Spinal cord (tissue), 10 donors: Measurements from ENCODE around the gene CEACAM4. TPM values are rescaled to one million over a fixed set of nuclear protein-coding genes. Genes with fewer than 3 reads are reported as not detected.
A peak's percentile ranks its signal among the peaks of the same experiment; 100 is the strongest.
"Not testable (repeated sequence)": the region's sequence is repeated elsewhere in the genome, so short reads cannot be mapped to it uniquely, and the experiment has no call there.

Experiments used
- DNase-seq, 6 donors: peaks; one replicate each; pipeline versions ENCODE4 v3.0.0 to v3.0.0-alpha.2; 2013 to 2015; ENCODE audit warnings: low spot score in 6 of 6, low read depth in 4 of 6
- H3K27ac ChIP-seq: one replicate; pipeline ENCODE4 v1.5.1; 2013; ENCODE audit warnings: low read depth, low read length, control low read depth
- H3K27me3 ChIP-seq: one replicate; pipeline ENCODE4 v1.6.1; 2013; ENCODE audit warnings: low read length; ENCODE audit not compliant: control insufficient read depth, insufficient read depth
- H3K36me3 ChIP-seq: one replicate; pipeline ENCODE4 v1.6.1; 2013; ENCODE audit warnings: low read length; ENCODE audit not compliant: control insufficient read depth, insufficient read depth
- H3K4me1 ChIP-seq: one replicate; pipeline ENCODE4 v1.6.1; 2013; ENCODE audit warnings: low read length; ENCODE audit not compliant: control insufficient read depth, insufficient read depth
- H3K4me3 ChIP-seq: one replicate; pipeline ENCODE4 v1.5.1; 2013; ENCODE audit warnings: low read depth, low read length, control low read depth
- H3K9me3 ChIP-seq: one replicate; pipeline ENCODE4 v1.6.1; 2013; ENCODE audit warnings: low read length; ENCODE audit not compliant: control insufficient read depth, insufficient read depth
- WGBS: methylation state at CpG from one replicate; pipeline ENCODE4 v1.1.5; 2013; ENCODE audit warnings: missing lambda C conversion rate; ENCODE audit not compliant: insufficient coverage; 5-methylcytosine and 5-hydroxymethylcytosine counted together
- polyA plus RNA-seq, 2 donors: library from polyadenylated mRNA; unstranded; fragments of 120-200 nt; gene quantifications; one replicate each; pipeline ENCODE4 v1.2.1, GENCODE V29; 2013; ENCODE audit not compliant: insufficient read length in 2 of 2
- total RNA-seq, 2 donors: library from RNA; depleted of rRNA in 1 of 2; stranded (reverse); fragments of 120-200 nt in 1 of 2; fragments of >200 nt in 1 of 2; gene quantifications; one replicate each; pipeline versions ENCODE4 v1.2.3 to v1.2.4, GENCODE V29; 2013 to 2014
- donor health status: healthy.

The CEACAM4 gene
- total and polyA plus RNA-seq, 4 donors: 0.17 to 1.1 TPM; not detected in 2

DNA sequence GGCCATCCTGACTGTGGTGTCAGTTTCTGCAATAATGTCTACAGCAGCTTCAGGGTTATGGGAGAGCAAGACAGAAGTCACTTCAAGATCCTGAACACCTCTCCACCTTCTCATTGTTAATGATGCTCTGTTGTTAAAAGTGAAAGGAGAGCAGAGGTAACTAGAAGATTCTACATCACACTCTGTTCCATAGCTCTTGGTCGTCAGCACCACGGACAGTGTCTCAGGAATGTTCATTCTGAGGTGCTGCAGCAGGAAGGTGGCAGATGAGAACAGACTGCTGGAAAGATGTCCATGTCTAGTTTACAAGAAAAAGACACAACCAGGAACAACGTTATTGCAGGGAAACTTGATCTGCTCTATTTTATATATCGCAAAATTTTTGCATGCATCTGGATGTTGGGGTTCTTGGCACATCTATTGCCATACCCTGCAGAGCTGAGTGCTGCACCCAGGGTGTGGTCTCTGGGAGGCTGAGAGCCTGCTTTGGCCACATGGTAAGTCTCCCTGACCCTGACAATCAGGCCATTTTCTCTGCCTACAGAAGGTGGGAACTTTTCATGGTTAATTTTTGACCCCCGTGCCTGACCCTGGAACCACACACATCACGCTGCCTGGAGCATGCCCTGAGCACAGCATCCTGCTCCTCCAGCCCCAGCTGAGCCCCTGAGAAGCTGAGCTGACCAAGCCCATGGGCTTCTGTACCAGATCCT is 38.2 kb downstream of the CEACAM4 start:
- 34% methylated on average over 3 of the region's 6 CpGs for WGBS
- peak in 1 of 6 donors; percentile 16 for DNase-seq

DNA sequence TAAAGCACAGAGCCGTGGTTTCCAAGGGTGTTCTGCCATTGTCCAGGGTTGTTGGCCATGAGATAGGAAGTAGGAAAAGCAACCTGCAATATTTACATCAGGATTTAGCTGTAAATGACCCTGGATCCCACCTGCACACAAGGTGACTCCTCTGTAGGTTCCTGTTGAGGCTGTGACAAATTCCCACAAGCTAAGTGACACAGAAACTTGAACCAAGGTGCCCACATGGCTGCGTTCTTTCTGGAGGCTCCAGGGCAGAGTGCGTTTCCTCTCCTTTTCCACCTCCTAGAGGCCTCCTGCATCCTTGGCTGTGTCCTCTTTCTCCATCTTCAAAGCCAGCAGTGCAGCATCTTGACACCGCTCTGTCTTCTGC is 39.0 kb downstream of the CEACAM4 start:
- DNase-seq: no peak
- H3K27ac ChIP-seq: no peak overlapping the region
- WGBS: 73% methylated on average over 2 of the region's 4 CpGs
- no peaks in the 10 kb centered on the region for H3K9me3 ChIP-seq
- H3K4me1 ChIP-seq: no peaks in the 10 kb centered on the region
- no peak overlapping the region for H3K4me3 ChIP-seq
- peaks cover 5% of the 10 kb centered on the region for H3K27me3 ChIP-seq
- peaks cover 10% of the 10 kb centered on the region for H3K36me3 ChIP-seq

More for the DNA sequence above, 38.2 kb downstream of the CEACAM4 start:
- Histone ChIP-seq H3K27ac (no peak overlapping the region), H3K36me3 (peaks cover 10% of the 10 kb centered on the region), H3K4me1 (no peaks in the 10 kb centered on the region), H3K9me3 (no peaks in the 10 kb centered on the region), H3K27me3 (peaks cover 5% of the 10 kb centered on the region), H3K4me3 (no peak overlapping the region)

DNA sequence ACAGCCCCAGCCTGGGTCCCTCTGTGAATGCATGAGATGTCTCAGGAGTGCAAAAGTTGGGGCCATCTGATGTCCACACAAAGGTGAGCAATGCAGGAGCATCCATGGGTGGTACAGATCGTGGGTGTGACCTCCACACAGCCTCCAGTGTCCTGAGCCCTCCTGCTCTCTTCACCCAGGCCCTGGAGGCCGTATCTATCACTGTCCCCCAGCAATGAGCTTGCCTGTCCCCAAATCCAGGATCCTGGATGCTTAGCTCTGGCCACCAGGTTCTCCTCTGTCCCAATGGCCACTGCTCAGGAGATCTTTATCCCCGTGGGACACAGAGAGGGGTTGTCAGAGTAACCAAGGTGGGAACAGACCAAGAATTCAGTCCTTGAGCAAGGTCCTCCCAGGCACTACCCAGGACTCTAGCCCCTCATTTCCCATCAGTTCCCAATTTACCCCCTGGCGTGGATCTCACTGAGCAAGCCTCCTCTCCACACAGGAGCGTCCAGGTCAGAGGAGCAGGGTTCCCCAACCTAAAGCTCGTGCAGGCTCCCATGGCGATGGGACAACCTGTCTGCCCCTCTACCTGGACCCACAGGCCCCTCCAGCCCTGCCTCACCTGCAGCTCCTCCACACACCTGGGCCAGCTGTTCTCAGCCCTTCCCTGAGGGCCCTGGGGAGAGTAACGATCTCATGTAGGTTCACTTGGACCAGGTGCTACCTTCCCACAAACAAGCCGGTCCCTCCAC is 39.6 kb downstream of the CEACAM4 start:
- Histone ChIP-seq H3K27me3 (peaks cover 5% of the 10 kb centered on the region), H3K4me1 (no peaks in the 10 kb centered on the region)

DNA sequence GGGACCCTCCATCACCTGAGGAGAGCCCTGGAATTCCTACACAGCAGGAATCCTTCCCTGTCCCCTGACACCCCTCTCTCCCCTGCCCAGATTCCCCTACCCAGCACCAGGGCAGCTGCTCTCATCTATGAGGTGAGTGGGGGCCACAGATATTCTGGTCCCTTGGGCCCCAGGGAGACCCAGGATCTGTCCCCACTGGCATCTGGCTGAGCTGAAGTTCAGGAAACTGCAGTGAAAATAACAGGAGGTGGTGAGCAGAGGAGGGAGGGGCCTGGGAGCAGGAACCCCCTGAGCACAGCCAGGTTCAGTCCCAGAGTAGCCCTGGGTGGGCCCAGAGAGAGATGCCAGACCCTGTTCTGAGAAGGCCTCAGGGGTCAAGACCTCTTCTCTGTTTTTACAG is 40.8 kb downstream of the CEACAM4 start:
- Histone ChIP-seq H3K27me3 (peaks cover 5% of the 10 kb centered on the region), H3K4me3 (no peak overlapping the region), H3K4me1 (no peaks in the 10 kb centered on the region), H3K9me3 (peaks cover 4% of the 10 kb centered on the region), H3K27ac (no peak overlapping the region), H3K36me3 (peaks cover 12% of the 10 kb centered on the region)
- DNase-seq: no peak

More for the DNA sequence above, 39.6 kb downstream of the CEACAM4 start:
- DNase-seq: no peak
- WGBS: 53% methylated on average over 7 of the region's 9 CpGs
- peaks cover 12% of the 10 kb centered on the region for H3K36me3 ChIP-seq
- no peak overlapping the region for H3K27ac ChIP-seq
- no peak overlapping the region for H3K4me3 ChIP-seq
- peaks cover 2% of the 10 kb centered on the region for H3K9me3 ChIP-seq

DNA sequence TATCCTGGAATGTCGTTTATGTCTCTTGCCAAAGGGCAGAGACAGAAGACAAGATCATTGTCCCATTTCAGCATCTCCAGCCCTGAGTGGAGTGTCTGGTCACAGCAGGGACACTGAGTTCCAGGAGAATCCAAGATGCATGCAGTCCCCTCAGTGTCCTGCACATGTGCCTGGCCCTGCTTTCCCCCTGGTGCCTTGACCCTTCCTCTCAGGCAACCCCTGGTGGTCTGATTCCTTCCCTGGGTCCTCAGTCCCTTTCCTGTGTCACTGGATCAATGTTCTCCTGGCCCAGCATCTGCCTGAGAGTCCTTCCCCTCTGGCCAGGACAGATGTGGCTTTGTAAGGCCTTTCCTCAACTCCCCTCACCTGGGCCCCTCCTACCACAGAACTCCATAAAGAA is 41.9 kb downstream of the CEACAM4 start:
- peaks cover 12% of the 10 kb centered on the region for H3K36me3 ChIP-seq
- DNase-seq: no peak
- no peak overlapping the region for H3K27ac ChIP-seq
- H3K9me3 ChIP-seq: peaks cover 4% of the 10 kb centered on the region
- 59% methylated on average over 1 of the region's 1 CpG for WGBS
- no peaks in the 10 kb centered on the region for H3K4me1 ChIP-seq
- peaks cover 5% of the 10 kb centered on the region for H3K27me3 ChIP-seq
- H3K4me3 ChIP-seq: no peak overlapping the region

DNA sequence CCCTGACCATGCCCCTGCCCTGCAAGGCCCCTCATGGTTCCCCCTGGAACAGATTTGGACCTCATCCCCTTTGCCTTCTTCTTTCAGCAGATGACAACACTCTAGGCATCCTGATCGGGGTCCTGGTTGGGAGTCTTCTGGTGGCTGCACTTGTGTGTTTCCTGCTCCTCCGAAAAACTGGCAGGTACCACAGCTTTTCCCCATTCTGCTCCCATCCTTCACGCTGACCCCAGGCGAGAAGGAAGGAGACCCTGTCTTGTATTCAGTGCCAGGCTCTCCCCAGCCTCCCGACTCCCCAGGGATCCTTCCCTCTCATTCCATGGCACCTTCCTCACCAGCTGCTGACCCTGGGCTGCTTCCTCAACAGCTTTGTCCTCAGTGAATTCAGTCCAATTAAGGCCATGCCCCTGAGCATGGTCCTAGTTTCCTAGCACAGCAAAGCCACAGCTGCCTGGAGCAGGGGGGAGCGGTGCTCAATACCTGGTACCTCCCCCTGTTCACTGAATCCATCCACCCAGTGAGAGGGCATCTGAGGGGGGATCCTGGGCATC is 42.5 kb downstream of the CEACAM4 start:
- no peak overlapping the region for H3K27ac ChIP-seq
- H3K4me3 ChIP-seq: no peak overlapping the region
- no peaks in the 10 kb centered on the region for H3K4me1 ChIP-seq
- DNase-seq: no peak
- H3K27me3 ChIP-seq: peaks cover 2% of the 10 kb centered on the region
- H3K9me3 ChIP-seq: peaks cover 4% of the 10 kb centered on the region
- 50% methylated on average over 6 of the region's 6 CpGs for WGBS
- peaks cover 12% of the 10 kb centered on the region for H3K36me3 ChIP-seq

DNA sequence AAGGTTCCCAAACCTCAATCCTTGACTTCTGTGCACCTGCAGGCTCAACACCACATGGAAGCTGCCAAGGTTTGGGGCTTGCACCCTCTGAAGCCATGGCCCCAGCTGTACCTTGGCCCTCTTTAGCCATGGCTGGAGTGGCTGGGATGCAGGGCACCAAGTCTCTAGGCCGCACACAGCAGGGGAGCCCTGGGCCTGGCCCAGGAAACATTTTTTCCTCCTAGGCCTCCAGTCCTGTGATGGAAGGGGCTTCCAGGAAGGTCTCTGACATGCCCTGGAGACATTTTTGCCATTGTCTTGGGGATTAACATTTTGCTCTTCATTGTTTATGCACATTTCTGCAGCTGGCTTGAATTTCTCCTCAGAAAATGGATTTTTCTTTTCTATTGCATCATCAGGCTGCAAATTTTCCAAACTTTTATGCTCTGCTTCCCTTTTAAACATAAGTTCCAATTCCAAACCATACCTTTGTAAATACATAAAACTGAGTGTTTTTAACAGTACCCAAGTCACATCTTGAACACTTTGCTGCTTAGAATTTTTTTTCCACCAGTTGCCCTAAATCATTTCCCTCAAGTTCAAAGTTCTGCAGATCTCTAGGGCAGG is 44.2 kb downstream of the CEACAM4 start:
- H3K27me3 ChIP-seq, H3K4me3 ChIP-seq, H3K27ac ChIP-seq, H3K4me1 ChIP-seq, H3K9me3 ChIP-seq, DNase-seq: not testable (repeated sequence)
- H3K36me3 ChIP-seq: peaks cover 14% of the 10 kb centered on the region
- WGBS: 57% methylated on average over 1 of the region's 1 CpG

DNA sequence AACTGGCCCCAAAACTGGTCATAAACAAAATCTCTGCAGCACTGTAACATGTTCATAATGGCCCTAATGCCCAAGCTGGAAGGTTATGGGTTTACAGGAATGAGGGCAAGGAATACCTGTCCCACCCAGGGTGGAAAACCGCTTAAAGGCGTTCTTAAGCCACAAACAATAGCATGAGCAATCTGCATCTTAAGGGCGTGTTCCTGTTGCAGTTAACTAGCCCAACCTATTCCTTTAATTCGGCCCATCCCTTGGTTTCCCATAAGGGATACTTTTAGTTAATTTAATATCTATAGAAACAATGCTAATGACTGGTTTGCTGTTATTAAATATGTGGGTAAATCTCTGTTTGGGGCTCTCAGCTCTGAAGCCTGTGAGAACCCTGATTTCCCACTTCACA is 45.8 kb downstream of the CEACAM4 start:
- not testable (repeated sequence) for H3K4me1 ChIP-seq, DNase-seq, H3K27ac ChIP-seq, H3K4me3 ChIP-seq, H3K27me3 ChIP-seq, H3K9me3 ChIP-seq
- peaks cover 15% of the 10 kb centered on the region for H3K36me3 ChIP-seq
- WGBS: 28% methylated on average over 2 of the region's 4 CpGs

DNA sequence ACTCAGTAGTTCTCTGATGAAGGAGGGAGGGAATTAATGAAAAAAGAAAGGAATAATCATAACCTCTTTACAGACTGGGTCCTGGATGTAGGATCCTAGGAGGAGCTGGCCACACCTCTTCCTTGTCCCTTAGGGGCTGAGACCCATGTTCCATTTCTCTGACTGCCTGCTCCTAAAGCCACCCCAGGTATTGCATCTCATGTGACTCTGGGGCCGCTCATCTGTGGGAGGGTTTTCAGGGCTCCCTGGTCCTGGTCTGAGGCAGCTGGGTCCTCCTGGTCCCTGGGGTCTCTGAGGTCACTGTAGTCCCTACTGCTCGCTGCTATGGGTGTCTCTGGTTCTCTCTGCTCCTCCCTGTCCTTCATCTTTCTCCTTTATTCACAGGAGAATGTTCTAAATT is 48.0 kb downstream of the CEACAM4 start:
- Histone ChIP-seq H3K27ac (no peak overlapping the region), H3K36me3 (peaks cover 5% of the 10 kb centered on the region), H3K27me3 (peaks cover 5% of the 10 kb centered on the region), H3K9me3 (peaks cover 4% of the 10 kb centered on the region), H3K4me1 (peaks cover 2% of the 10 kb centered on the region), H3K4me3 (no peak overlapping the region)
- no peak for DNase-seq
- 48% methylated on average over 2 of the region's 2 CpGs for WGBS
